Aorta (tissue), 5 donors: ENCODE measurements around the gene UNC13C. TPM values are rescaled to one million over a fixed set of nuclear protein-coding genes. Genes with fewer than 3 reads are reported as not detected.
A peak's percentile ranks its signal among the peaks of the same experiment; 100 is the strongest.

Experiments used
- ATAC-seq: fragments of 200-7000 bp; cut with Tn5 transposase; one replicate; pipeline ENCODE4 v1.9.1; 2022; ENCODE audit warnings: moderate library complexity; ENCODE audit not compliant: low FRiP score
- DNase-seq, 2 donors: peaks; one replicate each; pipeline ENCODE4 v3.0.0-alpha.2; 2020
- H3K27ac ChIP-seq, 2 donors: one replicate each; pipeline ENCODE4 v1.5.1; 2013; ENCODE audit warnings: low read length in 2 of 2, mild to moderate bottlenecking in 2 of 2, moderate library complexity in 2 of 2, control low read depth in 1 of 2, inconsistent platforms in 1 of 2, low read depth in 1 of 2
- H3K27me3 ChIP-seq, 2 donors: one replicate each; pipeline ENCODE4 v1.6.1; 2013; ENCODE audit warnings: control low read depth in 1 of 2, low read length in 1 of 2, mild to moderate bottlenecking in 1 of 2, moderate library complexity in 1 of 2; ENCODE audit not compliant: insufficient read depth in 2 of 2, control insufficient read depth in 1 of 2
- H3K36me3 ChIP-seq, 2 donors: one replicate each; pipeline ENCODE4 v1.6.1; 2013; ENCODE audit warnings: control low read depth in 1 of 2, low read length in 1 of 2, mild to moderate bottlenecking in 1 of 2; ENCODE audit not compliant: insufficient read depth in 2 of 2, control insufficient read depth in 1 of 2
- H3K4me1 ChIP-seq, 2 donors: one replicate each; pipeline ENCODE4 v1.6.1; 2013; ENCODE audit warnings: low read length in 2 of 2, control low read depth in 1 of 2, mild to moderate bottlenecking in 1 of 2, moderate library complexity in 1 of 2; ENCODE audit not compliant: insufficient read depth in 2 of 2, control insufficient read depth in 1 of 2
- H3K4me3 ChIP-seq, 2 donors: one replicate each; pipeline ENCODE4 v1.5.1; 2013; ENCODE audit warnings: low read length in 2 of 2, control low read depth in 1 of 2, mild to moderate bottlenecking in 1 of 2
- H3K9me3 ChIP-seq: one replicate; pipeline ENCODE4 v1.6.1; 2013; ENCODE audit warnings: mild to moderate bottlenecking, low read length; ENCODE audit not compliant: control insufficient read depth
- WGBS, 2 donors: extraction: QIAGEN DNeasy Blood & Tissue Kit; methylation state at CpG; one replicate each; pipeline ENCODE4 v1.1.7; 2013; 5-methylcytosine and 5-hydroxymethylcytosine counted together
- intact Hi-C, 2 donors: fragments of 100-400 bp; cut with DNase I; formaldehyde crosslinking; loops; one replicate each; pipeline versions ENCODE4 v1.14.2 to v1.15.0; 2022
- polyA plus RNA-seq, 2 donors: library from polyadenylated mRNA; stranded (reverse); fragments of 200-250 nt; gene quantifications; one replicate each; pipeline ENCODE4 v1.2.3, GENCODE V29; 2013
- total RNA-seq, 2 donors: library from RNA; stranded (reverse); fragmentation: NEBNext Ultra II Directional; extraction: Animal tissue kit (Norgen Biotek cat#: 25700); gene quantifications; one replicate each; pipeline ENCODE4 v1.2.1, GENCODE V29; 2021
- donor health status: healthy with polysubstance abuse.
- donor health status: Bipolar disorder and iron deficiency.
- donor health status: DM: no; HTN: no; CAD: no.
- donor health status: DM: no; HTN: no; CAD: no.
- donor health status: DM: yes; HTN: yes; CAD: no.

The UNC13C gene
- total and polyA plus RNA-seq, 4 donors, result under 0.01 to 2.8 (median 1.1) TPM

DNA sequence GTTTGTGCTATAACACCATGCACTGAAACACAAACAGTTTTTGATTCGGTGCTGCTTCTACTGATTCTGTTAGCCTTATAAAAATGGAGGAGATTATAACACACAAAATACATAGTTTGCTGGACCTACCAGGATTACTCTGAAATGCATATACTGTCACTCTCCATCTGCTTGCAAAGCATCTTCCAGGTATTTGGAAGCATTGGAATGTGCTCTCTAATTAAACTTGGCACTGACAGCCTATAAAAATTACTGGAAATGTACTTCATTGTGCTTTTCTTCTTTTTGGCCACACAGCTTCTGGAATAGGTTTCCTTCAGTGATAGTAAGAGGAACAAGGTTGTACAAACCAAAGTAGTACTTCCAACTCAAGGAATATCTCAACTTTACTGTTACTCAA lies 376.1 kb downstream of the UNC13C start:
- ATAC-seq, result no peak
- intact Hi-C loops, result no loop called here
- WGBS, 2 donors, result 38 to 83% methylated on average over 1 of the region's 1 CpG
- H3K27me3 ChIP-seq, result no peaks in the 10 kb centered on the region
- no peak overlapping the region for H3K4me3 ChIP-seq
- peaks cover 0 to 2% of the 10 kb centered on the region in 2 donors for H3K4me1 ChIP-seq
- H3K36me3 ChIP-seq, result no peaks in the 10 kb centered on the region
- no peak for DNase-seq
- H3K27ac ChIP-seq, result no peak overlapping the region
- H3K9me3 ChIP-seq, result no peaks in the 10 kb centered on the region

- Histone ChIP-seq H3K36me3 (no peaks in the 10 kb centered on the region), H3K4me1 (no peaks in the 10 kb centered on the region), H3K27me3 (no peaks in the 10 kb centered on the region), H3K4me3 (no peak overlapping the region), H3K27ac (peak overlapping the region in 1 of 2 donors; percentile 43), H3K9me3 (no peaks in the 10 kb centered on the region)
- 32 to 37% methylated on average over 3 of the region's 3 CpGs for WGBS, 2 donors
- DNase-seq (no peak), ATAC-seq (no peak)
- intact Hi-C loops, result no loop called here
Measured at GRCh38 chr15:54364961-54365360, 386.7 kb downstream of the UNC13C start.

DNA sequence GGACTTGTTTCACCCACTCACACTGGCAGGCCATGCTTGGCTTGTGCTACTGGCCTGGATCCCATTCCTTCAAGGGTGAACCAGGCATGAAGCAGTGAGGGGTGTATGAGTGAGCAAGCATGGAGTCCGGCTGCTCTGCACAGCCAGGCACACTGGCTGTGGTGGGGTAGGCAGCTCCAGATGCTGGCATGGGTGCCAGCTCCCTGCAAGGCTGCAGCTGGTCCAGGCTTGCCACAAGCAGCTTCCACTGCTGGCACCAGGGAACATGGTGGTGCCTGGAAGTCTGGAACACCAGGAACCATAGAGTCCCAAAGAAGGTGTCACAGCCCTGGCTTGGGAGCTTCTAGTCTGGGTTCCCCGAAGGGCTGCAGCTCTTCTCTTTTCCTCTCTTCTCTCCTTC lies 395.1 kb downstream of the UNC13C start:
- no peak for ATAC-seq
- no peaks in the 10 kb centered on the region for H3K27me3 ChIP-seq
- intact Hi-C loops, result no loop called here
- no peak for DNase-seq
- H3K9me3 ChIP-seq, result no peaks in the 10 kb centered on the region
- no peak overlapping the region for H3K27ac ChIP-seq
- no peaks in the 10 kb centered on the region for H3K36me3 ChIP-seq
- 95 to 96% methylated on average over 2 of the region's 2 CpGs for WGBS, 2 donors
- H3K4me1 ChIP-seq, result no peaks in the 10 kb centered on the region
- H3K4me3 ChIP-seq, result no peak overlapping the region

DNA sequence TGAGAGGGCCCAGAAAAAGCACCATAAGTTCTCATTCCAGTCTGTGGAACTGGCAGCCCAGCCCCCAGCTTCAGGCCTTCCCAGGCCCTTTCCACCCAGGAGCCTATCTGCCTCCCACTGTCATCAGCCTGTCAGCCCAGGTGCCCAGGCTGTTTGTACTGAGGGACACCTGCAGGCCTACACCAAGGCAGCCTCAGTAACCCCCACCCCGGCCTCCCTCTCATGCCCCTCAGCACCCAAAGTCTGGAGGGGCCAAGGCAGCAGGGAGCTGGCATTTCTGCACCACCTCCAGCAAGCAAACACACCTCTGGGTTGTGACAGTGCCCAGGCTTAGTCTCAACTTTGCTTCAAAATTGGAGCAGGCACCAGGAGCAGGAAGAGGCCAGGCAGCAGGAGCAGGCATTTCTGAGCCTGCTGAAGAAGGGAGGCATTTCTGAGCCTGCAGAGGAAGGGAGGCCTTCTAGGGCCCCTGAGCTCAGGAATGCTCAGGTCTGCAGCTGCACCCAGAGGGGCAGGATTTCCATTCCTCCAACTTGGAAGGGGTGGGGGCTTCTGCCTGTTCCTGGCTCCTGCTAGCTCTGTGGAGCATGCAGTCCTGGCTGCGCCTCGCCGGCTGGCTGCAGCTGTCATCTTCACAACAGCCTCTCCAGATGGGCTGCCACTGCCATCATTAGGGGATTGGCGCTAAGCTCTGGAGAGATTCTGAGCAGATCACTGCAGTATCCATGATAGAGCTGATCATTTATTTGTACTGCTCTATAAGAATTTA lies 396.1 kb downstream of the UNC13C start:
- intact Hi-C loops, result no loop called here
- Histone ChIP-seq H3K4me3 (no peak overlapping the region), H3K27ac (no peak overlapping the region), H3K27me3 (no peaks in the 10 kb centered on the region), H3K4me1 (no peaks in the 10 kb centered on the region), H3K36me3 (no peaks in the 10 kb centered on the region), H3K9me3 (no peaks in the 10 kb centered on the region)
- WGBS, 2 donors, result 95 to 98% methylated on average over 5 of the region's 5 CpGs
- ATAC-seq (peak; percentile 22), DNase-seq (no peak)

GRCh38 chr15:54387799-54388198 lies 409.6 kb downstream of the UNC13C start:
- Histone ChIP-seq H3K9me3 (no peaks in the 10 kb centered on the region), H3K4me1 (peaks cover 2 to 6% of the 10 kb centered on the region in 2 donors), H3K4me3 (no peak overlapping the region), H3K27me3 (no peaks in the 10 kb centered on the region), H3K27ac (no peak overlapping the region), H3K36me3 (no peaks in the 10 kb centered on the region)
- no peak for DNase-seq
- ATAC-seq, result no peak
- WGBS, 2 donors, result 70 to 76% methylated on average over 1 of the region's 1 CpG
- intact Hi-C loops, result no loop called here

DNA sequence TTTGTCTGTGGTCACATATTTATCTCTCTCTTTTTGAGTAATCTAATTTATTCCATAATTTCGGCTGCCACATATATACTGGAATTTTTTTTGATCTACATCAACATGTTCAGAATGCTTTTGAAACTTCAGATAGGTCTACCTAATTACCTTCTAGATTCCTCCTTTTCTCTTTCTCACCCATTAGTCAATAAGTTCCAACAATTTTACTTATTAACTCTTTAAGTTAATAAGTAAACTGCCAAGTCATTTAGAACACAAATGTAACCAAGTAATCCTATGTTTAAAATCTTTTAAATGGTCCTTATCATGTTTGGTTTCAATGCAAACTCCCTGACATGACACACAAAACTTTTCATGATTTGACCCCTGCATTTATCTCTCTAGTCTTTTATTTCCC lies 410.5 kb downstream of the UNC13C start:
- no peak overlapping the region for H3K4me3 ChIP-seq
- ATAC-seq (no peak), DNase-seq (no peak)
- H3K27me3 ChIP-seq, result no peaks in the 10 kb centered on the region
- H3K4me1 ChIP-seq, result peaks cover 2 to 6% of the 10 kb centered on the region in 2 donors
- H3K36me3 ChIP-seq, result no peaks in the 10 kb centered on the region
- intact Hi-C loops, result no loop called here
- 95 to 98% methylated on average over 1 of the region's 1 CpG for WGBS, 2 donors
- H3K9me3 ChIP-seq, result no peaks in the 10 kb centered on the region
- no peak overlapping the region for H3K27ac ChIP-seq

DNA sequence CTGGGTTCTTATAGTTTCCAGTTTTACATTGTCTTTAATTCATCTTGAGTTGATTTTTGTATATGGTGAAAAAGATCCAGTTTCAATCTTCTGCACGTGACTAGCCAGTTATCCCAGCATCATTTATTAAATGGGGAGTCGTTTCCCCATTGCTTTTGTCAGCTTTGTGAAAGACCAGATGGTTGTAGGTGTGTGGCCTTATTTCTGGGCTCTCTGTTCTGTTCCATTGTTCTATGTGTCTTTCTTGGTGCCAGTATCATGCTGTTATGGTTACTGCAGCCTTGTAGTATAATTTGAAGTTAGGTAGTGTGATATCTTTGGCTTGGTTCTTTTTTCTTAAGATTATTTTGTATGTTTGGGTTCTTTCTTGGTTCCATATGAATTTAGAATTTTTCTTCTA lies 432.2 kb downstream of the UNC13C start:
- ATAC-seq, result no peak
- H3K4me1 ChIP-seq, result no peaks in the 10 kb centered on the region
- no peak for DNase-seq
- no peaks in the 10 kb centered on the region for H3K36me3 ChIP-seq
- 58 to 68% methylated on average over 2 of the region's 2 CpGs for WGBS, 2 donors
- H3K27ac ChIP-seq, result no peak overlapping the region
- intact Hi-C loops, result no loop called here
- no peaks in the 10 kb centered on the region for H3K27me3 ChIP-seq
- no peaks in the 10 kb centered on the region for H3K9me3 ChIP-seq
- no peak overlapping the region for H3K4me3 ChIP-seq

GRCh38 chr15:54424171-54424570 lies 445.9 kb downstream of the UNC13C start:
- DNase-seq, result no peak
- H3K27me3 ChIP-seq, result no peaks in the 10 kb centered on the region
- 5 to 6% methylated on average over 2 of the region's 2 CpGs for WGBS, 2 donors
- no peak overlapping the region for H3K27ac ChIP-seq
- no peaks in the 10 kb centered on the region for H3K36me3 ChIP-seq
- no peaks in the 10 kb centered on the region for H3K9me3 ChIP-seq
- intact Hi-C loops, result no loop called here
- H3K4me1 ChIP-seq, result no peaks in the 10 kb centered on the region
- ATAC-seq, result no peak
- no peak overlapping the region for H3K4me3 ChIP-seq

- Histone ChIP-seq H3K36me3 (no peaks in the 10 kb centered on the region), H3K27ac (no peak overlapping the region), H3K4me3 (no peak overlapping the region), H3K9me3 (no peaks in the 10 kb centered on the region), H3K4me1 (no peaks in the 10 kb centered on the region), H3K27me3 (no peaks in the 10 kb centered on the region)
- ATAC-seq (no peak), DNase-seq (no peak)
- 83 to 89% methylated on average over 4 of the region's 4 CpGs for WGBS, 2 donors
- intact Hi-C loops, result no loop called here
Measured at GRCh38 chr15:54428596-54428995, 450.4 kb downstream of the UNC13C start.
